Vagina (tissue), 2 donors: ENCODE measurements around the gene ZNF562. TPM values are rescaled to one million over a fixed set of nuclear protein-coding genes. Genes with fewer than 3 reads are reported as not detected.

Source experiments
- DNase-seq, 2 donors: peaks; one replicate each; pipeline ENCODE4 v3.0.0-alpha.2; 2017; ENCODE audit errors: extremely low spot score in 2 of 2
- H3K27ac ChIP-seq: fragments of 200-600 bp; sonication (generic); one replicate; pipeline ENCODE4 v1.5.1; 2019
- H3K27me3 ChIP-seq: fragments of 200-600 bp; sonication (generic); one replicate; pipeline ENCODE4 v1.5.1; 2019
- H3K36me3 ChIP-seq, 2 donors: fragments of 200-600 bp; sonication (generic); one replicate each; pipeline ENCODE4 v1.5.1; 2017 to 2019
- H3K4me1 ChIP-seq: fragments of 200-600 bp; sonication (generic); one replicate; pipeline ENCODE4 v1.5.1; 2019
- H3K4me3 ChIP-seq, 2 donors: fragments of 200-600 bp; sonication (generic); 1 replicate in 1 of 2; 2 replicates in 1 of 2; pipeline ENCODE4 v1.5.1; 2016 to 2019
- H3K9me3 ChIP-seq: fragments of 200-600 bp; sonication (generic); one replicate; pipeline ENCODE4 v1.5.1; 2019
- CTCF ChIP-seq, 3 experiments: fragments of 450-650 bp in 2 of 3; fragments of 200-600 bp in 1 of 3; sonication (generic) in 1 of 3; IDR thresholded peaks; one replicate each; pipeline ENCODE4 v1.5.1; 2017 to 2019; ENCODE audit warnings: antibody characterized with exemption in 3 of 3, mild to moderate bottlenecking in 2 of 3, moderate library complexity in 2 of 3
- POLR2A ChIP-seq, 2 donors: fragments of 450-650 bp; IDR thresholded peaks; one replicate each; pipeline ENCODE4 v1.6.1; 2017; ENCODE audit warnings: antibody characterized with exemption in 2 of 2, mild to moderate bottlenecking in 2 of 2, moderate library complexity in 2 of 2
- POLR2AphosphoS5 ChIP-seq, 2 donors: sonication (generic); formaldehyde crosslinking; IDR thresholded peaks; one replicate each; pipeline ENCODE4 v1.9.0; 2017; ENCODE audit warnings: antibody characterized with exemption in 2 of 2, mild to moderate bottlenecking in 2 of 2, low read depth in 1 of 2; ENCODE audit not compliant: insufficient read depth in 1 of 2
- intact Hi-C: fragments of 100-400 bp; cut with DNase I; formaldehyde crosslinking; loops from one replicate; pipeline ENCODE4 v1.15.1; 2023
- total RNA-seq: library from RNA; depleted of rRNA; stranded (reverse); fragments of >200 nt; gene quantifications from one replicate; pipeline ENCODE4 v1.2.3, GENCODE V29; 2016

The ZNF562 gene
- total RNA-seq, 1 donor from 2014 or later: 36.3 TPM

DNA sequence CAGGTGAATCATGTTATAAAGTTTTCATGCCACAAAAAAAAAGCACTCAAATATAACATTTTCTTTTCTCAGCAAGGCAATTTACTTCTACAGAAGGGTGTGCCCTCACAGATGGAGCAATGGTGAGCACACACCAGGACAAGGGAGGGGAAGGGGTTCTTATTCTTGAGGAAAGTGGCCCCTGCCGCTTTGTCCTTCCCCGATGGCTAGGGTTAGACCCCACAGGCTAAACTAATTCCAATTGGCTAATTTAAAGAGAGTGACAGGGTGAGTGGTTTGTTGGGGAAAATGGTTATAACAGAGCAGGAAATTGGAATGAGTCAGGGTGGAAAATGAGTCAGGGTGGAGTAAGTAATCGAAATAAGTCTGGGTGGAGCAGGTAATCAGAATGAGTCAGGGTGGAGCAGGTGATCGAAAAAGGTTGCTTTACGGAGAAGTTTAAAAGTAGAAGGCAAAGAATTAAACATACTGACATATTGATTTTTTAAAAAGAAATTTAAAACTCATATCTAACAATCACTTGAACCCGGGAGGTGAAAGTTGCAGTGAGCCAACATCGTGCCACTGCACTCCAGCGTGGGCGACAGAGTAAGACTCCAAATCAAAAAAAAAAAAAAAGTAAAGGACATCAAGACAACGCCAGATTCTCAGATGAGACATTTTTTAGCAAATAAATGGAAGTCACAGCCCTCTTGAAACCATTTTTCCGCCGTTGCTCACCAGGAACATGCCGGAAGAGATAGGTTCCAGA lies 813 bp downstream of the ZNF562 start:
- H3K4me1 ChIP-seq: peaks cover 9% of the 10 kb centered on the region
- H3K27me3 ChIP-seq: no peaks in the 10 kb centered on the region
- peak overlapping the region; percentile 90 for H3K27ac ChIP-seq
- intact Hi-C loops: no loop called here
- H3K4me3 ChIP-seq: peak overlapping the region; percentile 70 to 72
- TF ChIP-seq POLR2A (IDR thresholded peaks at IDR 0.05) (no peak), POLR2AphosphoS5 (IDR thresholded peaks at IDR 0.05; ENCODE audit: insufficient read depth in 1 of 2, low read depth in 1 of 2) (no peak)
- DNase-seq: no peak
- H3K36me3 ChIP-seq: peaks cover 0 to 19% of the 10 kb centered on the region in 2 donors
- peaks cover 12% of the 10 kb centered on the region for H3K9me3 ChIP-seq

DNA sequence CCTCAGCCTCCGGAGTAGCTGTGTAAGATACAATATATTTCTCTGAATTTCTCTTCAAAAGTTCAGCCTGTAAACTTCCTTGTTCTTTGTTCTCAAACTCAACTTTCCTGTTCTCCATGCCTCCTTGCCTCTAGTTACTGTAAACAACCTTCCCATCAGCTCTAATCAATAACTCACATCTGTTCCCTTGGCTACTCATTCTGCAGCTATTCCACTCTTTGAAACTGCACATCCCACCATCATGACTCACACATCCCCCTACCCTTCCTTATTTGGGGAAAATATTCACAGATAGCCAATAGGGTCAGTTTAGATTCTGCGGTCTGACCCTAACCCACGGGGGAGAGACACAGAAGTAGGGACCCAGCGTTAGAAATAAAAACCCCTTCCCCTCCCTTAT lies 2.0 kb downstream of the ZNF562 start:
- Histone ChIP-seq H3K4me1 (peaks cover 9% of the 10 kb centered on the region), H3K4me3 (no peak overlapping the region), H3K27ac (no peak overlapping the region), H3K9me3 (peaks cover 23% of the 10 kb centered on the region), H3K36me3 (peaks cover 0 to 23% of the 10 kb centered on the region in 2 donors), H3K27me3 (no peaks in the 10 kb centered on the region)
- no peak for TF ChIP-seq POLR2A (IDR thresholded peaks at IDR 0.05)
- TF ChIP-seq CTCF (IDR thresholded peaks at IDR 0.05): no peak
- no peak for TF ChIP-seq POLR2AphosphoS5 (IDR thresholded peaks at IDR 0.05; ENCODE audit: insufficient read depth in 1 of 2, low read depth in 1 of 2)
- no peak for DNase-seq
- intact Hi-C loops: no loop called here

GRCh38 chr19:9671655-9672054 lies 3.2 kb downstream of the ZNF562 start:
- Histone ChIP-seq H3K4me1 (peaks cover 9% of the 10 kb centered on the region), H3K4me3 (no peak overlapping the region), H3K36me3 (peaks cover 0 to 25% of the 10 kb centered on the region in 2 donors), H3K27me3 (no peaks in the 10 kb centered on the region), H3K9me3 (peaks cover 25% of the 10 kb centered on the region), H3K27ac (no peak overlapping the region)
- TF ChIP-seq CTCF (IDR thresholded peaks at IDR 0.05): no peak
- no peak for TF ChIP-seq POLR2A (IDR thresholded peaks at IDR 0.05)
- TF ChIP-seq POLR2AphosphoS5 (IDR thresholded peaks at IDR 0.05; ENCODE audit: insufficient read depth in 1 of 2, low read depth in 1 of 2): no peak
- DNase-seq: no peak
- intact Hi-C loops: no loop called here

GRCh38 chr19:9668544-9668943 lies 6.4 kb downstream of the ZNF562 start:
- DNase-seq: no peak
- H3K36me3 ChIP-seq: peaks cover 0 to 21% of the 10 kb centered on the region in 2 donors
- no peaks in the 10 kb centered on the region for H3K27me3 ChIP-seq
- intact Hi-C loops: no loop called here
- TF ChIP-seq CTCF (IDR thresholded peaks at IDR 0.05): no peak
- TF ChIP-seq POLR2A (IDR thresholded peaks at IDR 0.05): no peak
- no peak for TF ChIP-seq POLR2AphosphoS5 (IDR thresholded peaks at IDR 0.05; ENCODE audit: insufficient read depth in 1 of 2, low read depth in 1 of 2)
- no peak overlapping the region for H3K27ac ChIP-seq
- H3K4me1 ChIP-seq: peaks cover 5% of the 10 kb centered on the region
- no peak overlapping the region for H3K4me3 ChIP-seq
- H3K9me3 ChIP-seq: peaks cover 19% of the 10 kb centered on the region

GRCh38 chr19:9667898-9668297 lies 7.0 kb downstream of the ZNF562 start:
- Histone ChIP-seq H3K36me3 (peaks cover 0 to 14% of the 10 kb centered on the region in 2 donors), H3K9me3 (peaks cover 13% of the 10 kb centered on the region), H3K27ac (no peak overlapping the region), H3K4me3 (no peak overlapping the region), H3K4me1 (peaks cover 4% of the 10 kb centered on the region), H3K27me3 (no peaks in the 10 kb centered on the region)
- intact Hi-C loops: no loop called here
- TF ChIP-seq POLR2AphosphoS5 (IDR thresholded peaks at IDR 0.05; ENCODE audit: insufficient read depth in 1 of 2, low read depth in 1 of 2) (no peak), CTCF (IDR thresholded peaks at IDR 0.05) (no peak), POLR2A (IDR thresholded peaks at IDR 0.05) (no peak)
- DNase-seq: no peak
